GM19193 (cell line): ENCODE data around the gene OXER1.

Experiments
- POLR2A ChIP-seq: IDR thresholded peaks from 4 replicates; pipeline ENCODE4 v1.6.1; 2011; ENCODE audit not compliant: insufficient read depth, insufficient read length; ENCODE audit errors: extremely low read depth

Gene OXER1

GRCh38 chr2:42752314-42752713, 11.6 kb downstream of the OXER1 start:
- no peak for TF ChIP-seq POLR2A

- TF ChIP-seq POLR2A: no peak
Observed at GRCh38 chr2:42748840-42749239, 15.1 kb downstream of the OXER1 start.

- TF ChIP-seq POLR2A: no peak
Observed at GRCh38 chr2:42747422-42747821, 16.5 kb downstream of the OXER1 start.

- TF ChIP-seq POLR2A: no peak
Observed at GRCh38 chr2:42744545-42745082, 19.3 kb downstream of the OXER1 start.

- TF ChIP-seq POLR2A: no peak
Observed at GRCh38 chr2:42743659-42743990, 20.3 kb downstream of the OXER1 start.

- TF ChIP-seq POLR2A: no peak
Observed at GRCh38 chr2:42742740-42743658, 20.9 kb downstream of the OXER1 start.

GRCh38 chr2:42741140-42741539, 22.8 kb downstream of the OXER1 start:
- no peak for TF ChIP-seq POLR2A

- TF ChIP-seq POLR2A: no peak
Observed at GRCh38 chr2:42736598-42737322, 27.2 kb downstream of the OXER1 start.

GRCh38 chr2:42733852-42734251, 30.1 kb downstream of the OXER1 start:
- TF ChIP-seq POLR2A: no peak

- TF ChIP-seq POLR2A: no peak
Observed at GRCh38 chr2:42726680-42727079, 37.3 kb downstream of the OXER1 start.

GRCh38 chr2:42725657-42726056, 38.3 kb downstream of the OXER1 start:
- no peak for TF ChIP-seq POLR2A

GRCh38 chr2:42724886-42725285, 39.0 kb downstream of the OXER1 start:
- no peak for TF ChIP-seq POLR2A

GRCh38 chr2:42723465-42723864, 40.5 kb downstream of the OXER1 start:
- TF ChIP-seq POLR2A: no peak

GRCh38 chr2:42722320-42723190, 41.4 kb downstream of the OXER1 start:
- TF ChIP-seq POLR2A: no peak

- TF ChIP-seq POLR2A: no peak
Observed at GRCh38 chr2:42721898-42722297, 42.0 kb downstream of the OXER1 start.
